Endometrial microvascular endothelial cells (primary cell): ENCODE measurements around the gene USF2. TPM values are rescaled to one million over a fixed set of nuclear protein-coding genes. Genes with fewer than 3 reads are reported as not detected.

Experiments
- total RNA-seq: library from RNA; depleted of rRNA; stranded (reverse); fragments of >200 nt; gene quantifications from one replicate; pipeline ENCODE4 v1.2.3, GENCODE V29; 2015; ENCODE audit errors: inconsistent ontology term

The USF2 gene
- total RNA-seq, 1 donor from 2014 or later, result 61.4 TPM

Other genes with a start within 250 kb of the USF2 start
- 11.1 TPM for gene SCN1B, start 238.5 kb upstream of the USF2 start, total RNA-seq
- gene HPN, start 227.2 kb upstream of the USF2 start, total RNA-seq, result not detected
- not detected for gene FXYD3, start 153.1 kb upstream of the USF2 start, total RNA-seq
- gene LGI4, start 133.9 kb upstream of the USF2 start, total RNA-seq, result not detected
- not detected for gene FXYD1, start 130.1 kb upstream of the USF2 start, total RNA-seq
- not detected for gene FXYD7, start 125.7 kb upstream of the USF2 start, total RNA-seq
- gene FXYD5, start 114.2 kb upstream of the USF2 start, total RNA-seq, result 194 TPM
- not detected for gene FAM187B, start 40.2 kb upstream of the USF2 start, total RNA-seq
- 0.09 TPM for gene LSR, start 20.0 kb upstream of the USF2 start, total RNA-seq
- gene HAMP, start 13.6 kb downstream of the USF2 start, total RNA-seq, result not detected
- 16.0 TPM for gene MAG, start 23.2 kb downstream of the USF2 start, total RNA-seq
- gene CD22, start 60.2 kb downstream of the USF2 start, total RNA-seq, result 5.8 TPM
- gene FFAR1, start 78.9 kb downstream of the USF2 start, total RNA-seq, result not detected
- gene FFAR3, start 89.5 kb downstream of the USF2 start, total RNA-seq, result not detected
- not detected for gene GPR42, start 102.1 kb downstream of the USF2 start, total RNA-seq
- gene FFAR2, start 179.3 kb downstream of the USF2 start, total RNA-seq, result not detected
- gene KRTDAP, start 221.5 kb downstream of the USF2 start, total RNA-seq, result not detected
- gene DMKN, start 244.7 kb downstream of the USF2 start, total RNA-seq, result not detected